Prostate gland (tissue), 2 donors: Measurements from ENCODE around the gene COL5A1. TPM values are rescaled to one million over a fixed set of nuclear protein-coding genes. Genes with fewer than 3 reads are reported as not detected.

Experiments
- DNase-seq: peaks from one replicate; pipeline ENCODE4 v3.0.0-alpha.2; 2019; ENCODE audit warnings: low spot score
- H3K27ac ChIP-seq, 2 donors: fragments of 200-600 bp; sonication (generic); 2 replicates each; pipeline ENCODE4 v1.5.1; 2017 to 2019
- H3K27me3 ChIP-seq: fragments of 200-600 bp; sonication (generic); replicated peaks from 2 replicates; pipeline ENCODE4 v1.5.1; 2019; ENCODE audit not compliant: insufficient read depth
- H3K36me3 ChIP-seq, 2 donors: fragments of 200-600 bp; sonication (generic); 1 replicate in 1 of 2; 2 replicates in 1 of 2; pipeline versions ENCODE4 v1.5.1 to v1.8.1; 2017 to 2019
- H3K4me1 ChIP-seq: fragments of 200-600 bp; sonication (generic); replicated peaks from 2 replicates; pipeline ENCODE4 v1.5.1; 2019
- H3K4me3 ChIP-seq, 2 donors: fragments of 200-600 bp; sonication (generic); 2 replicates each; pipeline ENCODE4 v1.5.1; 2017 to 2019
- H3K9me3 ChIP-seq: fragments of 200-600 bp; sonication (generic); 2 replicates; pipeline ENCODE4 v1.5.1; 2017
- POLR2A ChIP-seq: fragments of 450-650 bp; IDR thresholded peaks from one replicate; pipeline ENCODE4 v1.6.1; 2016; ENCODE audit warnings: antibody characterized with exemption, mild to moderate bottlenecking
- POLR2AphosphoS5 ChIP-seq: sonication (generic); formaldehyde crosslinking; IDR thresholded peaks from one replicate; pipeline ENCODE4 v1.6.1; 2017; ENCODE audit warnings: antibody characterized with exemption
- WGBS: methylation state at CpG from one replicate; pipeline ENCODE4 v1.1.5; 2018; 5-methylcytosine and 5-hydroxymethylcytosine counted together
- intact Hi-C: fragments of 100-400 bp; cut with DNase I; formaldehyde crosslinking; loops from one replicate; pipeline ENCODE4 v1.14.2; 2022
- total RNA-seq, 2 donors: library from RNA; depleted of rRNA; stranded (reverse); fragments of >200 nt; gene quantifications; one replicate each; pipeline ENCODE4 v1.1.0, GENCODE V29; 2016
- TF ChIP-seq, protein P1 (sequence below), 4 experiments: fragments of 200-600 bp in 2 of 4; fragments of 450-650 bp in 2 of 4; sonication (generic) in 2 of 4; IDR thresholded peaks; 1 replicate in 3 of 4; 2 replicates in 1 of 4; pipeline ENCODE4 v1.5.1; 2016 to 2019; ENCODE audit warnings: antibody characterized with exemption in 4 of 4, mild to moderate bottlenecking in 2 of 4, moderate library complexity in 2 of 4

COL5A1 gene
- total RNA-seq, 2 donors from 2014 or later, result 16.9 to 36.0 TPM

DNA sequence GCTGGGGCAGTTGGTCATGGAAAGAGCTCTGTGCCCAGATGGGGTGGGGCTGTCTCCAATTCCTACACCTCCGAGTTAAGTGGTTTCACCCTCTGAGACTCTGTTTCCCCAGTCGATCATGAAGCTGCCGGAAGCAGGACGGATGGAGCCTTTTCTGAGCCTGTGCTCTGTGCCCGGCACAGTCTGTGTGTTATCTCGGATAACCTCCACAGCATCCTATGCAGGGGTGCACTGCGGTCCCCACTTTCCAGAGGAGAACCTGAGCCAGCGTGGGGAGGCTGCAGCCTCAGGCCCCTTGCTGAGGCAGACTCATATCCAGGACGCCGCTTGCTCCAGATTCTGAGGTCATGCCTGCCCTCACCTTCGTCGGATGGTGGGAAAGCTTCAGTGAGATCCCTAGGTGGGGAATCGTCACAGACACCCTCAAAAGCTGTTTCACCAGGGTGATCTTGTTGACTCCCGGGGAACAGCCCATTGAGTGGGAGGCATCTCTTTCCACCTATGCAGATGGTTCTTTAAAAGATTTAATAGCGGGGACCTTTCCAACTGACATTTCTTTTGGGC, 6.9 kb upstream of the COL5A1 start:
- intact Hi-C loops, result no loop called here
- DNase-seq, result no peak
- Histone ChIP-seq H3K4me1 (no peaks in the 10 kb centered on the region), H3K36me3 (no peaks in the 10 kb centered on the region), H3K4me3 (no peak overlapping the region), H3K27me3 (no peaks in the 10 kb centered on the region), H3K27ac (no peak overlapping the region), H3K9me3 (no peaks in the 10 kb centered on the region)
- TF ChIP-seq POLR2A, result no peak
- TF ChIP-seq, protein P1, sequence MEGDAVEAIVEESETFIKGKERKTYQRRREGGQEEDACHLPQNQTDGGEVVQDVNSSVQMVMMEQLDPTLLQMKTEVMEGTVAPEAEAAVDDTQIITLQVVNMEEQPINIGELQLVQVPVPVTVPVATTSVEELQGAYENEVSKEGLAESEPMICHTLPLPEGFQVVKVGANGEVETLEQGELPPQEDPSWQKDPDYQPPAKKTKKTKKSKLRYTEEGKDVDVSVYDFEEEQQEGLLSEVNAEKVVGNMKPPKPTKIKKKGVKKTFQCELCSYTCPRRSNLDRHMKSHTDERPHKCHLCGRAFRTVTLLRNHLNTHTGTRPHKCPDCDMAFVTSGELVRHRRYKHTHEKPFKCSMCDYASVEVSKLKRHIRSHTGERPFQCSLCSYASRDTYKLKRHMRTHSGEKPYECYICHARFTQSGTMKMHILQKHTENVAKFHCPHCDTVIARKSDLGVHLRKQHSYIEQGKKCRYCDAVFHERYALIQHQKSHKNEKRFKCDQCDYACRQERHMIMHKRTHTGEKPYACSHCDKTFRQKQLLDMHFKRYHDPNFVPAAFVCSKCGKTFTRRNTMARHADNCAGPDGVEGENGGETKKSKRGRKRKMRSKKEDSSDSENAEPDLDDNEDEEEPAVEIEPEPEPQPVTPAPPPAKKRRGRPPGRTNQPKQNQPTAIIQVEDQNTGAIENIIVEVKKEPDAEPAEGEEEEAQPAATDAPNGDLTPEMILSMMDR (IDR thresholded peaks at IDR 0.05), result no peak
- WGBS, result 86% methylated on average over 15 of the region's 15 CpGs

DNA sequence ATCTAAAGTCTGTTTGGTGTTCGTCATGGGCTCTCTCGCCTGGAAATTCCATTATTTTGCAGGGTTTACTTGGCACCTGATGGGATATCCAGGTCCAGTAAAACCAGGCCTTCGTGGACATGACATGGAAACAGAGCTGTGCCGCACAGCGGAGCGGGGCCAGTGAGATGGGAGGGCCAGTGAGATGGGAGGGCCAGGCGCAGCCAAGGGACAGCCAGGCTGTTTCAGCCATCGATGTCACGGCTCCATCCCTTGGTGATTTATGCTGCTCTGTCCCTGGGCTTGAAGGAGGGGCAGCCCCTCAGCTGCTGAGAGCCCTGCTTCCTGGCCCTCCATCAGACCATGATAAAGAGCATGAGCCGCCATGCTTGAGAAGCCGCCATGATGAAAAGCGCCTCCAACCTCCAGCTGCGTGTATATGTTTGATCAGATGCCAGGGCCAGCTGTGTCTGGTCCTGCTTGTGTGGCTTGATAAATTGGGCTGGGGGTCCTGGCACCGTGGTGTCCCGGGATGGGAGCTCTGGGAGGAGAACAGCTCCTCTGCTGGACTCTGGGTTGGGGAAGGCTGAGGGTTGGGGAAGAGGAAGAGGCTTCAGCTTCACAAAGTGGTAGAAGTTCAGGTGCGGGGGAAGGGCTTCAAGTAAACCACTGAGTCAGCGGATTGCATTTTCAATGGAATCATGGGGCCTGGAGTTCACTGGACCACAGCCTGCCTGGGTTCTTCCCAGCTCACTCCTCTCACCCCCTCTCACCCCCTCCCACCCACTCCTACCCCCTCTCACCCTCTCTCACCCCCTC, 6.1 kb upstream of the COL5A1 start:
- peaks cover 3% of the 10 kb centered on the region for H3K4me1 ChIP-seq
- TF ChIP-seq, protein P1 (IDR thresholded peaks at IDR 0.05), result no peak
- no peak for TF ChIP-seq POLR2AphosphoS5
- no peak for TF ChIP-seq POLR2A
- DNase-seq, result no peak
- H3K4me3 ChIP-seq, result no peak overlapping the region
- no peaks in the 10 kb centered on the region for H3K9me3 ChIP-seq
- 81% methylated on average over 17 of the region's 17 CpGs for WGBS
- no peaks in the 10 kb centered on the region for H3K27me3 ChIP-seq
- H3K36me3 ChIP-seq, result no peaks in the 10 kb centered on the region
- H3K27ac ChIP-seq, result no peak overlapping the region
- intact Hi-C loops, result no loop called here

DNA sequence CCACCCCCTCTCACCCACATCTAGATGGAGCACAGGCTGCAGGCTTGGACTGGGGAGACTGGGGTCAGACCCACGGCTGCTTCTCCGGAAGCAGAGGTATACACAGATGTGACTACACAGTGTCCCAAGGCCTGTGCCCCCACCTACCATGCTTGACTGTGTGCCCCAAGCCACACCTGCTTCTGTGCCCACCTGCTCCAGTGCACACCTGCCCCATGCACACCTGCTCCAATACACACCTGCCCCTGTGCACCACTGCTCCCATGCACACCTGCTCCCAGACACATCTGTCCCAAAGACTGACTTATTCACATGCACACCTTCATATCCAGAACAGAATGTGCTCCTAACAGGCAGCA, 5.5 kb upstream of the COL5A1 start:
- H3K9me3 ChIP-seq, result no peaks in the 10 kb centered on the region

GRCh38 chr9:134637241-134637640, 4.4 kb upstream of the COL5A1 start:
- H3K27ac ChIP-seq, result no peak overlapping the region
- no peak for DNase-seq
- no peak for TF ChIP-seq POLR2A
- no peaks in the 10 kb centered on the region for H3K9me3 ChIP-seq
- intact Hi-C loops, result no loop called here
- no peaks in the 10 kb centered on the region for H3K36me3 ChIP-seq
- H3K4me3 ChIP-seq, result no peak overlapping the region
- peaks cover 9% of the 10 kb centered on the region for H3K4me1 ChIP-seq
- no peaks in the 10 kb centered on the region for H3K27me3 ChIP-seq
- WGBS, result 90% methylated on average over 12 of the region's 12 CpGs

More for the DNA sequence above, 5.5 kb upstream of the COL5A1 start:
- TF ChIP-seq POLR2A (no peak), POLR2AphosphoS5 (no peak)
- TF ChIP-seq, protein P1 (IDR thresholded peaks at IDR 0.05), result no peak
- 90% methylated on average over 2 of the region's 2 CpGs for WGBS
- intact Hi-C loops, result no loop called here
- no peaks in the 10 kb centered on the region for H3K36me3 ChIP-seq
- H3K27ac ChIP-seq, result no peak overlapping the region
- no peaks in the 10 kb centered on the region for H3K27me3 ChIP-seq
- peaks cover 8% of the 10 kb centered on the region for H3K4me1 ChIP-seq
- DNase-seq, result no peak
- no peak overlapping the region for H3K4me3 ChIP-seq

- TF ChIP-seq POLR2AphosphoS5 (no peak), POLR2A (no peak)
- TF ChIP-seq, protein P1 (IDR thresholded peaks at IDR 0.05), result no peak
- H3K36me3 ChIP-seq, result no peaks in the 10 kb centered on the region
- intact Hi-C loops, result no loop called here
- 85% methylated on average over 23 of the region's 23 CpGs for WGBS
- H3K27me3 ChIP-seq, result no peaks in the 10 kb centered on the region
- no peaks in the 10 kb centered on the region for H3K9me3 ChIP-seq
- H3K4me1 ChIP-seq, result peaks cover 9% of the 10 kb centered on the region
- H3K4me3 ChIP-seq, result no peak overlapping the region
- no peak overlapping the region for H3K27ac ChIP-seq
- DNase-seq, result no peak
Measured at GRCh38 chr9:134637696-134638501, 3.7 kb upstream of the COL5A1 start.
